H9 (cell line): ENCODE measurements around the gene CRIP2. TPM values are rescaled to one million over a fixed set of nuclear protein-coding genes. Genes with fewer than 3 reads are reported as not detected.

Experiments used
- DNase-seq: peaks from one replicate; pipeline ENCODE4 v3.0.0-alpha.2; 2017
- H2AFZ ChIP-seq: one replicate; pipeline ENCODE4 v1.6.1; 2013; ENCODE audit warnings: mild to moderate bottlenecking, low read length, control low read depth, moderate library complexity
- H2AK5ac ChIP-seq: 2 replicates; pipeline ENCODE4 v1.6.1; 2013; ENCODE audit warnings: low read length, control low read depth, mixed read lengths; ENCODE audit not compliant: insufficient read length
- H2BK120ac ChIP-seq: one replicate; pipeline ENCODE4 v1.6.1; 2013; ENCODE audit warnings: low read depth, mild to moderate bottlenecking, low read length, control low read depth, inconsistent platforms; ENCODE audit not compliant: poor library complexity, severe bottlenecking
- H2BK12ac ChIP-seq: 2 replicates; pipeline ENCODE4 v1.6.1; 2013; ENCODE audit warnings: low read length, control low read depth, mixed read lengths, low read depth; ENCODE audit not compliant: insufficient read length
- H2BK15ac ChIP-seq: 2 replicates; pipeline ENCODE4 v1.6.1; 2013; ENCODE audit warnings: low read depth, low read length, control low read depth
- H2BK20ac ChIP-seq: one replicate; pipeline ENCODE4 v1.6.1; 2013; ENCODE audit warnings: low read depth, mild to moderate bottlenecking, low read length, control low read depth, inconsistent platforms; ENCODE audit not compliant: poor library complexity, severe bottlenecking
- H2BK5ac ChIP-seq: 2 replicates; pipeline ENCODE4 v1.6.1; 2013; ENCODE audit warnings: low read length, control low read depth, mixed read lengths; ENCODE audit not compliant: insufficient read length
- H3K14ac ChIP-seq: 2 replicates; pipeline ENCODE4 v1.6.1; 2013; ENCODE audit warnings: low read length, control low read depth; ENCODE audit not compliant: insufficient read depth
- H3K18ac ChIP-seq: 2 replicates; pipeline ENCODE4 v1.6.1; 2013; ENCODE audit warnings: low read depth, mild to moderate bottlenecking, mixed read lengths, low read length, control low read depth; ENCODE audit not compliant: insufficient read length
- H3K23ac ChIP-seq: 2 replicates; pipeline ENCODE4 v1.6.1; 2013; ENCODE audit warnings: low read length, control low read depth, mixed read lengths, low read depth; ENCODE audit not compliant: insufficient read length
- H3K23me2 ChIP-seq: 2 replicates; pipeline ENCODE4 v1.6.1; 2013; ENCODE audit warnings: low read depth, mild to moderate bottlenecking, mixed read lengths, low read length, control low read depth; ENCODE audit not compliant: insufficient read length, poor library complexity, severe bottlenecking
- H3K27ac ChIP-seq: 2 replicates; pipeline ENCODE4 v1.5.1; 2013; ENCODE audit warnings: low read length, control low read depth, mixed read lengths, low read depth; ENCODE audit not compliant: insufficient read length
- H3K27me3 ChIP-seq: 2 replicates; pipeline ENCODE4 v1.6.1; 2013; ENCODE audit warnings: low read length, control low read depth, inconsistent platforms; ENCODE audit not compliant: insufficient read depth
- H3K4ac ChIP-seq: 2 replicates; pipeline ENCODE4 v1.6.1; 2013; ENCODE audit warnings: low read depth, mild to moderate bottlenecking, control low read depth, inconsistent platforms, low read length, moderate library complexity
- H3K4me1 ChIP-seq: 2 replicates; pipeline ENCODE4 v1.6.1; 2013; ENCODE audit warnings: low read length, control low read depth, inconsistent platforms; ENCODE audit not compliant: insufficient read depth
- H3K4me2 ChIP-seq: 2 replicates; pipeline ENCODE4 v1.6.1; 2013; ENCODE audit warnings: low read length, control low read depth, mixed read lengths; ENCODE audit not compliant: insufficient read length, insufficient read depth
- H3K56ac ChIP-seq: 2 replicates; pipeline ENCODE4 v1.6.1; 2013; ENCODE audit warnings: low read depth, mild to moderate bottlenecking, mixed read lengths, low read length, control low read depth; ENCODE audit not compliant: insufficient read length
- H3K79me1 ChIP-seq: 2 replicates; pipeline ENCODE4 v1.6.1; 2013; ENCODE audit warnings: low read depth, mild to moderate bottlenecking, moderate library complexity, low read length, control low read depth, inconsistent platforms; ENCODE audit not compliant: insufficient read depth, poor library complexity, severe bottlenecking
- H3K79me2 ChIP-seq: 2 replicates; pipeline ENCODE4 v1.6.1; 2013; ENCODE audit warnings: low read length, control low read depth, inconsistent platforms; ENCODE audit not compliant: insufficient read depth
- H3K9ac ChIP-seq: 2 replicates; pipeline ENCODE4 v1.6.1; 2013; ENCODE audit warnings: low read length, control low read depth, mixed read lengths; ENCODE audit not compliant: insufficient read length; ENCODE audit errors: extremely low read depth
- H3K9me3 ChIP-seq: one replicate; pipeline ENCODE4 v1.6.1; 2013; ENCODE audit warnings: low read depth, low read length, inconsistent platforms; ENCODE audit not compliant: control insufficient read depth
- H3T11ph ChIP-seq: one replicate; pipeline ENCODE4 v1.6.1; 2013; ENCODE audit warnings: mild to moderate bottlenecking, low read length, control low read depth, inconsistent platforms
- H4K20me1 ChIP-seq: one replicate; pipeline ENCODE4 v1.6.1; 2013; ENCODE audit not compliant: control insufficient read depth, insufficient read length, insufficient read depth
- H4K5ac ChIP-seq: 2 replicates; pipeline ENCODE4 v1.6.1; 2013; ENCODE audit warnings: low read depth, mild to moderate bottlenecking, mixed read lengths, low read length, control low read depth; ENCODE audit not compliant: insufficient read length
- H4K8ac ChIP-seq: replicated peaks from 2 replicates; pipeline ENCODE4 v1.6.1; 2013; ENCODE audit warnings: low read length, control low read depth, mixed read lengths, low read depth; ENCODE audit not compliant: insufficient read length
- H4K91ac ChIP-seq: 2 replicates; pipeline ENCODE4 v1.6.1; 2013; ENCODE audit warnings: low read depth, mild to moderate bottlenecking, moderate library complexity, mixed read lengths, low read length, control low read depth; ENCODE audit not compliant: insufficient read length
- H3K27ac Mint-ChIP-seq, 3 experiments: 2 replicates in 2 of 3; 3 replicates in 1 of 3; pipeline ENCODE4 v1.8.0; 2020 to 2021; ENCODE audit warnings: mixed read lengths in 3 of 3, mild to moderate bottlenecking in 1 of 3, moderate library complexity in 1 of 3
- H3K27me3 Mint-ChIP-seq: 2 replicates; pipeline ENCODE4 v1.8.0; 2021; ENCODE audit warnings: low read depth, mild to moderate bottlenecking, moderate library complexity, mixed read lengths
- H3K36me3 Mint-ChIP-seq, 3 experiments: 2 replicates in 2 of 3; 3 replicates in 1 of 3; pipeline ENCODE4 v1.8.0; 2020 to 2021; ENCODE audit warnings: low read depth in 3 of 3, mixed read lengths in 3 of 3; ENCODE audit not compliant: insufficient read depth in 1 of 3
- H3K4me1 Mint-ChIP-seq, 2 experiments: 2 replicates each; pipeline ENCODE4 v1.8.0; 2020; ENCODE audit warnings: mixed read lengths in 2 of 2
- H3K4me3 Mint-ChIP-seq, 2 experiments: 2 replicates in 1 of 2; 3 replicates in 1 of 2; pipeline ENCODE4 v1.8.0; 2020 to 2021; ENCODE audit warnings: mild to moderate bottlenecking in 2 of 2, mixed read lengths in 2 of 2, moderate library complexity in 1 of 2
- H3K9me3 Mint-ChIP-seq, 2 experiments: 2 replicates in 1 of 2; 3 replicates in 1 of 2; pipeline ENCODE4 v1.8.0; 2020; ENCODE audit warnings: mild to moderate bottlenecking in 2 of 2, mixed read lengths in 2 of 2, moderate library complexity in 1 of 2
- CTCF ChIP-seq: fragments of 200-600 bp; sonication (generic); conservative IDR thresholded peaks from 3 replicates; pipeline ENCODE4 v1.8.0; 2021; ENCODE audit warnings: antibody characterized with exemption, mild to moderate bottlenecking
- WGBS: extraction: QIAGEN DNeasy Blood & Tissue Kit; methylation state at CpG from one replicate; pipeline ENCODE4 v1.1.7; 2013; ENCODE audit warnings: missing lambda C conversion rate, low lambda C conversion rate, mixed read lengths; ENCODE audit not compliant: insufficient read length; ENCODE audit errors: extremely low coverage; 5-methylcytosine and 5-hydroxymethylcytosine counted together
- total RNA-seq: library from RNA; stranded (reverse); gene quantifications from 2 replicates; pipeline ENCODE4 v1.2.1, GENCODE V29; 2021

Gene CRIP2
- total RNA-seq, 1 experiment from 2014 or later, result 5.7 TPM

- Mint-ChIP-seq H3K36me3 (peaks cover 18 to 41% (median 30%) of the 10 kb centered on the region in 3 experiments; a peak in 6 of 7 replicates), H3K9me3 (no peaks in the 10 kb centered on the region), H3K27ac (peak overlapping the region in 2 of 3 experiments; percentile 57 to 61; a peak in 2 of 7 replicates), H3K4me1 (peaks cover 13 to 14% of the 10 kb centered on the region in 2 experiments), H3K4me3 (no peak overlapping the region), H3K27me3 (no peaks in the 10 kb centered on the region; the same call in 1 of the 2 replicates)
- Histone ChIP-seq H4K91ac (no peak overlapping the region), H3T11ph (no peak overlapping the region), H4K20me1 (no peaks in the 10 kb centered on the region), H3K9ac (no peak overlapping the region), H3K23ac (no peak overlapping the region), H3K27ac (no peak overlapping the region), H2AK5ac (no peak overlapping the region), H3K23me2 (no peaks in the 10 kb centered on the region), H3K79me1 (peaks cover 15% of the 10 kb centered on the region), H2BK120ac (no peak overlapping the region), H3K14ac (no peak overlapping the region), H2BK15ac (no peak overlapping the region), H2BK12ac (no peak overlapping the region), H3K27me3 (no peaks in the 10 kb centered on the region), H3K4me1 (no peaks in the 10 kb centered on the region), H4K8ac (no peak overlapping the region), H4K5ac (no peak overlapping the region), H2BK20ac (no peak overlapping the region), H2BK5ac (no peak overlapping the region), H3K4me2 (no peak overlapping the region), H3K9me3 (no peaks in the 10 kb centered on the region), H3K56ac (no peak overlapping the region), H3K79me2 (peaks cover 36% of the 10 kb centered on the region; the same call in 1 of the 2 replicates), H3K18ac (no peak overlapping the region), H2AFZ (no peak overlapping the region), H3K4ac (no peak overlapping the region)
- TF ChIP-seq CTCF, result no peak
- no peak for DNase-seq
- WGBS, result no CpG with 5 or more reads among the region's 12 CpGs
Measured at GRCh38 chr14:105432657-105433056, 42.0 kb upstream of the CRIP2 start.
